Endodermal cell (in vitro differentiated cells): ENCODE measurements around the gene LILRB3. TPM values are rescaled to one million over a fixed set of nuclear protein-coding genes. Genes with fewer than 3 reads are reported as not detected.
A peak's percentile ranks its signal among the peaks of the same experiment; 100 is the strongest.

Source experiments
- DNase-seq: peaks from one replicate; pipeline ENCODE4 v3.0.0-alpha.2; 2017
- H3K27ac ChIP-seq: 2 replicates; pipeline ENCODE4 v1.5.1; 2013; ENCODE audit warnings: mild to moderate bottlenecking, low read depth, low read length, moderate library complexity
- H3K27me3 ChIP-seq: 2 replicates; pipeline ENCODE4 v1.6.1; 2013; ENCODE audit warnings: mild to moderate bottlenecking, low read length, moderate library complexity; ENCODE audit not compliant: insufficient read depth, control insufficient read depth, poor library complexity, severe bottlenecking
- H3K36me3 ChIP-seq: 2 replicates; pipeline ENCODE4 v1.7.0; 2013; ENCODE audit warnings: mild to moderate bottlenecking, low read length, moderate library complexity; ENCODE audit not compliant: control insufficient read depth, insufficient read depth
- H3K4me1 ChIP-seq: one replicate; pipeline ENCODE4 v1.7.0; 2013; ENCODE audit warnings: low read length; ENCODE audit not compliant: control insufficient read depth, insufficient read depth
- H3K4me3 ChIP-seq: 2 replicates; pipeline ENCODE4 v1.5.1; 2013; ENCODE audit warnings: mild to moderate bottlenecking, low read length, moderate library complexity
- H3K9ac ChIP-seq: 2 replicates; pipeline ENCODE4 v1.6.1; 2013; ENCODE audit warnings: mild to moderate bottlenecking, low read length, moderate library complexity; ENCODE audit not compliant: poor library complexity, severe bottlenecking; ENCODE audit errors: extremely low read depth
- H3K9me3 ChIP-seq: 2 replicates; pipeline ENCODE4 v1.6.1; 2013; ENCODE audit warnings: mild to moderate bottlenecking, low read length, moderate library complexity; ENCODE audit not compliant: control insufficient read depth
- H3K27ac Mint-ChIP-seq: 2 replicates; pipeline ENCODE4 v1.8.0; 2020; ENCODE audit warnings: mixed read lengths
- H3K27me3 Mint-ChIP-seq: 2 replicates; pipeline ENCODE4 v1.8.0; 2021; ENCODE audit warnings: mild to moderate bottlenecking, mixed read lengths; ENCODE audit not compliant: insufficient read depth
- H3K36me3 Mint-ChIP-seq: 2 replicates; pipeline ENCODE4 v1.8.0; 2020; ENCODE audit warnings: low read depth, mixed read lengths
- H3K4me1 Mint-ChIP-seq: 2 replicates; pipeline ENCODE4 v1.8.0; 2020; ENCODE audit warnings: mixed read lengths
- H3K4me3 Mint-ChIP-seq: 2 replicates; pipeline ENCODE4 v1.8.0; 2020; ENCODE audit warnings: mild to moderate bottlenecking, moderate library complexity, mixed read lengths
- H3K9me3 Mint-ChIP-seq: 2 replicates; pipeline ENCODE4 v1.8.0; 2020; ENCODE audit warnings: mild to moderate bottlenecking, mixed read lengths
- CTCF ChIP-seq: fragments of 200-600 bp; sonication (generic); conservative IDR thresholded peaks from 2 replicates; pipeline ENCODE4 v1.5.0; 2021; ENCODE audit warnings: antibody characterized with exemption, mild to moderate bottlenecking
- WGBS, 2 experiments: methylation state at CpG; one replicate each; pipeline versions ENCODE4 v1.1.5 to v1.1.7; 2013; ENCODE audit warnings: missing lambda C conversion rate in 2 of 2, mixed read lengths in 1 of 2; ENCODE audit not compliant: insufficient coverage in 1 of 2, insufficient read length in 1 of 2; 5-methylcytosine and 5-hydroxymethylcytosine counted together
- total RNA-seq, 2 donors: library from RNA; stranded (reverse); fragmentation: NEBNext Ultra II Directional in 1 of 2; extraction: Animal tissue kit (Norgen Biotek cat#: 25700) in 1 of 2; gene quantifications; 2 replicates in 1 of 2; 3 replicates in 1 of 2; pipeline ENCODE4 v1.2.1, GENCODE V29; 2021

Gene LILRB3
- total RNA-seq, 2 donors from 2014 or later: not detected

- Mint-ChIP-seq H3K36me3 (no peaks in the 10 kb centered on the region), H3K4me3 (no peak overlapping the region), H3K9me3 (no peaks in the 10 kb centered on the region), H3K4me1 (no peaks in the 10 kb centered on the region), H3K27ac (no peak overlapping the region), H3K27me3 (peaks cover 5% of the 10 kb centered on the region)
- no peak overlapping the region for H3K9ac ChIP-seq
- H3K4me3 ChIP-seq: no peak overlapping the region
- H3K27me3 ChIP-seq: no peaks in the 10 kb centered on the region
- WGBS, 2 experiments: 84 to 90% methylated on average over 14 to 26 of the region's 26 CpGs
- H3K9me3 ChIP-seq: no peaks in the 10 kb centered on the region
- no peak for TF ChIP-seq CTCF
- H3K36me3 ChIP-seq: no peaks in the 10 kb centered on the region
- peak; percentile 51 for DNase-seq
- H3K4me1 ChIP-seq: no peaks in the 10 kb centered on the region
- no peak overlapping the region for H3K27ac ChIP-seq
Observed at GRCh38 chr19:54255105-54255775, 32.4 kb upstream of the LILRB3 start.

- no peak for TF ChIP-seq CTCF
- no peak overlapping the region for H3K4me3 ChIP-seq
- H3K27me3 ChIP-seq: no peaks in the 10 kb centered on the region
- no peak overlapping the region for H3K27ac Mint-ChIP-seq
- no peak overlapping the region for H3K9ac ChIP-seq
- H3K9me3 Mint-ChIP-seq: no peaks in the 10 kb centered on the region
- no peak overlapping the region for H3K27ac ChIP-seq
- no peaks in the 10 kb centered on the region for H3K4me1 Mint-ChIP-seq
- DNase-seq: peak; percentile 59
- H3K36me3 Mint-ChIP-seq: no peaks in the 10 kb centered on the region
- 87 to 91% methylated on average over 4 to 17 of the region's 17 CpGs for WGBS, 2 experiments
- H3K4me3 Mint-ChIP-seq: no peak overlapping the region
- no peaks in the 10 kb centered on the region for H3K9me3 ChIP-seq
- peaks cover 9% of the 10 kb centered on the region for H3K27me3 Mint-ChIP-seq
- no peaks in the 10 kb centered on the region for H3K4me1 ChIP-seq
- H3K36me3 ChIP-seq: no peaks in the 10 kb centered on the region
Observed at GRCh38 chr19:54254195-54254906, 31.5 kb upstream of the LILRB3 start.

GRCh38 chr19:54253331-54254194, 30.8 kb upstream of the LILRB3 start:
- DNase-seq: peak; percentile 32

More at GRCh38 chr19:54253331-54254194, 30.8 kb upstream of the LILRB3 start:
- Mint-ChIP-seq H3K4me3 (no peak overlapping the region), H3K9me3 (no peaks in the 10 kb centered on the region), H3K36me3 (no peaks in the 10 kb centered on the region), H3K27me3 (peaks cover 9% of the 10 kb centered on the region), H3K4me1 (no peaks in the 10 kb centered on the region), H3K27ac (no peak overlapping the region)
- no peak overlapping the region for H3K27ac ChIP-seq
- H3K36me3 ChIP-seq: no peaks in the 10 kb centered on the region
- 81 to 89% methylated on average over 12 to 23 of the region's 23 CpGs for WGBS, 2 experiments
- no peaks in the 10 kb centered on the region for H3K27me3 ChIP-seq
- no peak overlapping the region for H3K4me3 ChIP-seq
- H3K9me3 ChIP-seq: no peaks in the 10 kb centered on the region
- H3K9ac ChIP-seq: no peak overlapping the region
- no peak for TF ChIP-seq CTCF
- H3K4me1 ChIP-seq: no peaks in the 10 kb centered on the region
